GM12878 (cell line): Measurements from ENCODE around the gene TEAD4. TPM values are rescaled to one million over a fixed set of nuclear protein-coding genes. Genes with fewer than 3 reads are reported as not detected.

Source experiments
- ATAC-seq: fragments of 200-7000 bp; cut with Tn5 transposase; 3 replicates; pipeline ENCODE4 v1.9.1; 2020; ENCODE audit warnings: mild to moderate bottlenecking, moderate library complexity
- BruUV-seq: library from RNA; stranded (reverse); fragments of 400-500 nt; replicated peaks from 2 replicates; lab custom pipeline; 2021; lab: Mats Ljungman, UMichigan
- CTCF ChIA-PET: fragments of 300-600 bp; sonication (Branson Sonifier 250); formaldehyde crosslinking; extraction: SDS; loops from one replicate; lab custom pipeline; 2021; ENCODE audit warnings: inconsistent platforms; lab: Yijun Ruan, JAX
- POLR2A ChIA-PET: fragments of 350-600 bp; formaldehyde crosslinking; extraction: SDS; loops from one replicate; lab custom pipeline; 2021; ENCODE audit warnings: inconsistent platforms; lab: Charles Lee
- RAD21 ChIA-PET: fragments of 300-600 bp; sonication (Branson Sonifier 250); formaldehyde crosslinking; loops from one replicate; lab custom pipeline; 2023; ENCODE audit warnings: antibody characterized with exemption; ENCODE audit not compliant: unreplicated experiment; lab: Charles Lee
- SMC1A ChIA-PET: fragments of 300-600 bp; sonication (Branson Sonifier 250); formaldehyde crosslinking; loops from one replicate; lab custom pipeline; 2023; ENCODE audit not compliant: unreplicated experiment, uncharacterized antibody; lab: Charles Lee
- DNase-seq: peaks from one replicate; pipeline ENCODE4 v3.0.0-alpha.2; 2011; ENCODE audit warnings: low read depth, low spot score
- FAIRE-seq: peaks from 3 replicates; lab custom pipeline; 2011; peaks lifted over from hg19 to GRCh38; lab: Jason Lieb, UNC
- H2AFZ ChIP-seq: 2 replicates; pipeline ENCODE4 v1.6.0; 2011; ENCODE audit warnings: low read depth, low read length, control low read depth; ENCODE audit not compliant: control insufficient read depth
- H3K27ac ChIP-seq: 2 replicates; pipeline ENCODE4 v1.5.1; 2011; ENCODE audit warnings: control low read depth; ENCODE audit not compliant: control insufficient read depth, insufficient read depth
- H3K27me3 ChIP-seq, 2 experiments: replicated peaks in 1 of 2; 2 replicates each; pipeline versions ENCODE4 v1.6.0 to v1.6.1; 2011; ENCODE audit warnings: low read length in 1 of 2; ENCODE audit not compliant: control insufficient read depth in 2 of 2, insufficient read depth in 2 of 2
- H3K36me3 ChIP-seq, 2 experiments: 2 replicates each; pipeline ENCODE4 v1.5.1; 2011; ENCODE audit warnings: low read length in 1 of 2; ENCODE audit not compliant: control insufficient read depth in 2 of 2, insufficient read depth in 2 of 2
- H3K4me1 ChIP-seq: 2 replicates; pipeline ENCODE4 v1.6.1; 2011; ENCODE audit warnings: mild to moderate bottlenecking, low read length, moderate library complexity, mixed read lengths; ENCODE audit not compliant: control insufficient read depth, insufficient read depth
- H3K4me2 ChIP-seq: 2 replicates; pipeline ENCODE4 v1.6.0; 2011; ENCODE audit warnings: control low read depth; ENCODE audit not compliant: control insufficient read depth, insufficient read depth
- H3K4me3 ChIP-seq: fragments of 200-600 bp; sonication (generic); 2 replicates; pipeline ENCODE4 v1.5.1; 2016
- H3K79me2 ChIP-seq: 2 replicates; pipeline ENCODE4 v1.6.0; 2011; ENCODE audit warnings: low read length; ENCODE audit not compliant: control insufficient read depth, insufficient read depth
- H3K9ac ChIP-seq: 2 replicates; pipeline ENCODE4 v1.8.0; 2011; ENCODE audit warnings: low read length, control low read depth, mixed read lengths; ENCODE audit not compliant: control insufficient read depth, insufficient read depth
- H3K9me3 ChIP-seq: replicated peaks from 3 replicates; pipeline ENCODE4 v1.5.1; 2011; ENCODE audit warnings: mild to moderate bottlenecking, low read length; ENCODE audit not compliant: control insufficient read depth, insufficient read depth
- H4K20me1 ChIP-seq: 2 replicates; pipeline ENCODE4 v1.6.0; 2011; ENCODE audit not compliant: control insufficient read depth, insufficient read depth
- HDAC2 ChIP-seq: fragments of 200-600 bp; sonication (generic); IDR thresholded peaks from 2 replicates; pipeline ENCODE4 v1.6.1; 2017
- IKZF2 ChIP-seq, 2 experiments: fragments of 450-650 bp; IDR thresholded peaks; 2 replicates each; pipeline ENCODE4 v1.6.1; 2017; ENCODE audit warnings: mild to moderate bottlenecking in 2 of 2, moderate library complexity in 2 of 2
- JUNB ChIP-seq: IDR thresholded peaks from 2 replicates; pipeline ENCODE4 v1.6.1; 2016; ENCODE audit warnings: antibody characterized with exemption, mild to moderate bottlenecking
- MEF2B ChIP-seq: fragments of 450-650 bp; IDR thresholded peaks from 2 replicates; pipeline ENCODE4 v1.6.1; 2018; ENCODE audit warnings: mild to moderate bottlenecking, moderate library complexity; ENCODE audit not compliant: partially characterized antibody, poor library complexity, severe bottlenecking
- MYB ChIP-seq: fragments of 150-350 bp; IDR thresholded peaks from 2 replicates; pipeline ENCODE4 v1.6.1; 2014; ENCODE audit warnings: mild to moderate bottlenecking, low read depth, low read length, borderline replicate concordance
- PML ChIP-seq: IDR thresholded peaks from 2 replicates; pipeline ENCODE4 v1.6.1; 2012; ENCODE audit warnings: low read length, inconsistent platforms
- RAD51 ChIP-seq: fragments of 450-650 bp; IDR thresholded peaks from 2 replicates; pipeline ENCODE4 v1.6.1; 2016; ENCODE audit warnings: moderate library complexity, mild to moderate bottlenecking, inconsistent platforms
- SMARCA5 ChIP-seq: fragments of 450-650 bp; IDR thresholded peaks from 2 replicates; pipeline ENCODE4 v1.6.1; 2017; ENCODE audit warnings: mild to moderate bottlenecking
- STAT3 ChIP-seq: IDR thresholded peaks from 2 replicates; pipeline ENCODE4 v1.6.1; 2011; ENCODE audit warnings: low read depth, low read length, improper control_type of control experiment
- WGBS: methylation state at CpG from one replicate; pipeline ENCODE4 v1.1.6; 2016; ENCODE audit warnings: low lambda C conversion rate; ENCODE audit not compliant: insufficient replicate concordance, insufficient coverage; ENCODE audit errors: missing lambda C conversion rate; 5-methylcytosine and 5-hydroxymethylcytosine counted together
- in situ Hi-C: fragments of 300-500 bp; cut with MboI; formaldehyde crosslinking; loops from 9 replicates; pipeline ENCODE4 v1.14.3; 2018; ENCODE audit warnings: mixed read lengths
- intact Hi-C: fragments of 100-400 bp; cut with micrococcal nuclease; formaldehyde crosslinking; loops from one replicate; pipeline ENCODE4 v1.14.2; 2022; ENCODE audit not compliant: unreplicated experiment
- polyA plus RNA-seq, 11 experiments: library from polyadenylated mRNA; depleted of rRNA in 4 of 11; unstranded in 6 of 11; stranded (reverse) in 5 of 11; fragments of >200 nt; fragmentation: Nextera tagmentation in 4 of 11; fragmentation: Illumina TruSeq in 1 of 11; extraction: Ambion mirVana in 4 of 11; extraction: Trizol in 1 of 11; gene quantifications; 1 replicate in 1 of 11; 2 replicates in 10 of 11; pipeline versions ENCODE4 v1.2.1 to v1.2.3, GENCODE V29; 2011 to 2016; ENCODE audit warnings: inconsistent platforms in 2 of 11, missing spikeins in 2 of 11, low read depth in 1 of 11
- total RNA-seq, 4 experiments: library from RNA; depleted of rRNA in 3 of 4; stranded (reverse); fragments of >200 nt in 3 of 4; fragmentation: Illumina TruSeq in 1 of 4; extraction: Trizol in 1 of 4; gene quantifications; 2 replicates each; pipeline versions ENCODE4 v1.2.1 to v1.2.3, GENCODE V29; 2013 to 2021
- TF ChIP-seq, protein P1 (sequence below): fragments of 450-650 bp; formaldehyde crosslinking; IDR thresholded peaks from 2 replicates; pipeline ENCODE4 v1.4.0; 2022; ENCODE audit warnings: mild to moderate bottlenecking, moderate library complexity

The TEAD4 gene
- total and polyA plus RNA-seq, 10 of the 15 experiments (the other 5 are each of a cell fraction or from before 2014, with no cell fraction given) = 0.04 to 0.68 (median 0.31) TPM; not detected in 4

DNA sequence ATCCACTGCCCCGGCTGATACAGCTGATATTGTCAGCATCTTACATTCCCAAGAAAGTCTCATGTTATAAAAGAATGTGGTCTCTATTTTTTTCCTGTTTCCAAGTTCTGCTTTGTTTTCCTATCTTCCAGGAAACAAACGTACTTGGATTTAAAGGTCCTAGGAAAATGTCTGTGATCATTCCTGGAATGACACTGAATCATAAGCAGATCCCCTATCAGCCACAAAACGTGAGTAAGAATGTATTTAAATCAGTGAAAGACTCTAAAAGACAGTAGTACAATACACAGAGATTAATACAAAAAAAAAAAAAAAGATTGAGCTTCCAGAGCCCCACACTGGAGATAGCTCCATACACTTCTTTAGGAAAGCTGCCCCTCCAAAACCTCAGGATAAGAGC, 21.7 kb upstream of the TEAD4 start:
- TF ChIP-seq PML (no peak), JUNB (no peak), IKZF2 (IDR thresholded peaks at IDR 0.05) (no peak), STAT3 (no peak), MEF2B (no peak), SMARCA5 (no peak), HDAC2 (no peak), MYB (no peak), RAD51 (no peak)
- TF ChIP-seq, protein P1, sequence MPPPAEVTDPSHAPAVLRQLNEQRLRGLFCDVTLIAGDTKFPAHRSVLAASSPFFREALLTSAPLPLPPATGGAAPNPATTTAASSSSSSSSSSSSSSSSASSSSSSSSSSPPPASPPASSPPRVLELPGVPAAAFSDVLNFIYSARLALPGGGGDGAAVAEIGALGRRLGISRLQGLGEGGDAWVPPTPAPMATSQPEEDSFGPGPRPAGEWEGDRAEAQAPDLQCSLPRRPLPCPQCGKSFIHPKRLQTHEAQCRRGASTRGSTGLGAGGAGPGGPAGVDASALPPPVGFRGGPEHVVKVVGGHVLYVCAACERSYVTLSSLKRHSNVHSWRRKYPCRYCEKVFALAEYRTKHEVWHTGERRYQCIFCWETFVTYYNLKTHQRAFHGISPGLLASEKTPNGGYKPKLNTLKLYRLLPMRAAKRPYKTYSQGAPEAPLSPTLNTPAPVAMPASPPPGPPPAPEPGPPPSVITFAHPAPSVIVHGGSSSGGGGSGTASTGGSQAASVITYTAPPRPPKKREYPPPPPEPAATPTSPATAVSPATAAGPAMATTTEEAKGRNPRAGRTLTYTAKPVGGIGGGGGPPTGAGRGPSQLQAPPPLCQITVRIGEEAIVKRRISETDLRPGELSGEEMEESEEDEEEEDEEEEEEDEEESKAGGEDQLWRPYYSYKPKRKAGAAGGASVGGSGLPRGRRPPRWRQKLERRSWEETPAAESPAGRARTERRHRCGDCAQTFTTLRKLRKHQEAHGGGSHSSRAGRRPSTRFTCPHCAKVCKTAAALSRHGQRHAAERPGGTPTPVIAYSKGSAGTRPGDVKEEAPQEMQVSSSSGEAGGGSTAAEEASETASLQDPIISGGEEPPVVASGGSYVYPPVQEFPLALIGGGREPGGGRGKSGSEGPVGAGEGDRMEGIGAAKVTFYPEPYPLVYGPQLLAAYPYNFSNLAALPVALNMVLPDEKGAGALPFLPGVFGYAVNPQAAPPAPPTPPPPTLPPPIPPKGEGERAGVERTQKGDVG (CRISPR knock-in tag) = no peak
- H3K4me2 ChIP-seq = no peak overlapping the region
- in situ Hi-C loops (no loop called here), intact Hi-C loops (no loop called here)
- WGBS = 50% methylated on average over 3 of the region's 3 CpGs
- POLR2A ChIA-PET = no interaction called here
- H3K4me3 ChIP-seq = no peak overlapping the region
- RAD21 ChIA-PET = no interaction called here
- SMC1A ChIA-PET = no interaction called here
- H3K4me1 ChIP-seq = no peaks in the 10 kb centered on the region
- H3K9ac ChIP-seq = no peak overlapping the region
- H3K9me3 ChIP-seq = no peaks in the 10 kb centered on the region
- ATAC-seq (no peak), DNase-seq (no peak), FAIRE-seq (no peak)
- no peaks in the 10 kb centered on the region for H3K27me3 ChIP-seq
- no peak overlapping the region for H2AFZ ChIP-seq
- H3K27ac ChIP-seq = no peak overlapping the region
- peaks cover 0 to 4% of the 10 kb centered on the region in 2 experiments; a peak in 3 of 4 replicates for H3K36me3 ChIP-seq
- no TSS peak for BruUV-seq
- no peaks in the 10 kb centered on the region for H3K79me2 ChIP-seq
- H4K20me1 ChIP-seq = no peaks in the 10 kb centered on the region
- CTCF ChIA-PET = interaction anchor here (0.6 kb wide), 1 partner anchor 751 kb away, joined by 3 read pairs; no protein-coding TSS in a partner anchor
